Stimulated activated CD8-positive, alpha-beta memory T cell treated with anti-CD3 and anti-CD28 coated beads, Interleukin-12 subunit alpha, Interleukin-12 subunit beta, amount 100 ng/mL, for 24 hours (primary cell): Measurements from ENCODE around the gene CFAP61.
"Not testable (repeated sequence)": the region's sequence is repeated elsewhere in the genome, so short reads cannot be mapped to it uniquely, and the experiment has no call there.

Experiments
- DNase-seq: peaks from one replicate; pipeline ENCODE4 v3.0.0-alpha.2; 2020; ENCODE audit errors: extremely low read depth

CFAP61 gene

DNA sequence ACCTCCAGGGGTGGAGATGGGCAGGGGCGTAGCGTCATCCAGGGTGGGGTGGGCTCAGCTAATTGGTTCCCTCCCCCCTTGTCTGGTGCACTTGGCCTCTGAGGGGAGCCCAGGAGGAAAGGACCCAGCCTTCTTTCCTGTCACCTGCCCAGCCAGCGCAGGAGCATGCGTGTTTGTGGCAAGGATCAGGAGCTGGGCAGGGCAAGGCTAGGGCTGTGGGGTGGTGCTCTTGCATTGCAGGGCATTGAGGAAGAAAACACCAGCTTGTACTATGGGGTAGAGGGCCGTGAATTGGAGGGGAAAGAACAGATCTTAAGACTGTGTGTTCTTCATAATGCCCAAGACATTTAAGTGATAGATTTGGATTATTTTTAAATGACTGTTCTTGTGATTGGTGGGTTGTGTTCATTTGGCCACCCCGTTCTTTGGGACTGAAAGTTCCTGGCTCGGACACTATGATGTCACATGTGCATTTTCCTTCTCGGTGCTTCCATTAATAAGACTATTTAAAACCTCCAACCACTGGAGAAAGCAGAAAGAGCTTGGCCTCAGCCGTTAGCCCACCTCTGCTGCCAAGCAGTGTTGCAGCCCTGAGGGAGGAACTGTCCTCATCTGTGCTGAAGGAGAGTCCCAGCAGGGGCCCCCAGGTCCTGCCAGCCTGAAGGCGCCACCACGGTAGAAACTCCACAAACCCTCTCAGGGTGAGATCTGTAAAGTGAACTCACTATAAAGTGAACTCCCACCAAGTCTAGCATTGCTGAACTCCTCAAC is 179.4 kb downstream of the CFAP61 start:
- no peak for DNase-seq

DNA sequence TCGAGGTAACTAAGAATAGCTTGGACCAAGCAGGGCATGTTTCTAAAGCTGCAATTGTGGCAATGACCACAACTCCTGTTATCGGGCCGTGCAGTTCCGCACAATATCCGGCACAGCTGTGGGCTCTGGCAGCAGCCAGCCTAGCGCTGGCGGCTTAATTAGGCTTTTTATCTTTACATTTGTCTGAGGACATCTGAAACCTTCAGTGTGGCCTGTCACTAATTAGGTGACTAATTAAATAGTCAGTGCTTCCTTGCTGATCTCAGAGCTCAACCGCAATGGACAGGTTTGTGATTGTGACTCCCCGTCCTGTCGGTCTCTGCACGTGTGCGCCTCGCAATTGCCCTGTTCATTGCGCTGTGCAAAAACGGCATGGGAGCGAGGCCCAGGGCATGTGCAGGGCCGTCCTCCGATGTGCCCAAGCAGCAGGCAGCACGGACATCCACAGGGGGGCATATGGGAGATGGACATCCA is 180.7 kb downstream of the CFAP61 start:
- DNase-seq = no peak

DNA sequence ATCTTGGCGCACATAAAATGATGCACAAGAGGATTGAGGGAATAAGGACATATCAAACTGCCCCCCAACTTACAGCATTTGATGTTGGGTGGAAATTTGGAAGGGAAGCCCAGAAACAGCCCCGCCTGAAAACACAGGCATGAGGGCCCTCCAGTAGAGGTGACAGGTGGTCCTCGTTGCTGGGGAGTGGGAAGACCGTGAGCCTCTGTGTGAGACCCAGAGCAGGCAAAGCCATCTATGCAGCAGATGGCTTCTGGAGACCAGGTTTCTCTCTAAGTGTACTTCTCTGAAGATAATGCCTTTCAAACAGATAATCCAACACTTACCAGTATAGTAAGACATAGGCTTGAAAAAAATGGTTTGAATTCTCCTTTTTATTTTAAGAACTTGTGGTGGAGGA is 183.3 kb downstream of the CFAP61 start:
- no peak for DNase-seq

DNA sequence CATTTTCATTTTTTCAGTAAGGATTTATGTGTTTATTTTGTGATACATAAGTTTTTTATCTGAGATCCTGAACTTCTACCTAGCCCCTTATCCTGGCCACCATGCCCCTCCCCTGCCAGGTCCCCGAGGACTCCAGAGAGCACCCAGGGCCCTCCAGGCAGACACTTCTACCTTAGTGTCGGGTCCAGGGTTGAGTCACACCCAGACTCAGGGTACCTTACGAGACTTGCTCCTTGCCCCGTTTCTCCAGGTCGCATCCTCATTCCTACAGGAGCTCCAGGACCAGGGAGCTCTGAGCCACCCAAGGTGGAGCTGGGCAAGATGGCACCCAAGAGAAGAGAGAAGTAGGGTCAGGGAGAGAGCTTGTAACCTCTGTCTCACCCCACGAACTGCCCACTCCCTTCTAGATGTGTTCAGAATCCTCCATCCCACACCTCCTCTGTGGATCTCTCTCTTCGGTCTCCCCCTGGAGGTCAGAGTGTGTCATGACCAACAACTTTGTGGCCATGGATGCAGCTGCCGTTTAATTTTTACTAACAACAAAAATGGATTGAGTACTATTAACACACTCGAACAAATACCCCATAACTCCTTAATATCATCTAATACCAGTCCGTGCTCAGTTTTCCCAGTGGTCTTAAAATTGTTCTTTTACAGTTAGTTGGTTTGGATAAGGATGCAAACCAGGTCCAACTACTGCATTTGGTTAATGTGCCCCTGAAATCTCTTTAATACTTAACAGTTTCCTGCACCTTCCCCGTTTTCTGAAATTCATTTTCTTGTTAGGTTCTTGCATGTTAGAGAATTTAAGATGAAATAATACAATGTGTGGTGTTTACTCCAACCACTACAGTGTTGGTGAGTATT is 185.0 kb downstream of the CFAP61 start:
- no peak for DNase-seq

DNA sequence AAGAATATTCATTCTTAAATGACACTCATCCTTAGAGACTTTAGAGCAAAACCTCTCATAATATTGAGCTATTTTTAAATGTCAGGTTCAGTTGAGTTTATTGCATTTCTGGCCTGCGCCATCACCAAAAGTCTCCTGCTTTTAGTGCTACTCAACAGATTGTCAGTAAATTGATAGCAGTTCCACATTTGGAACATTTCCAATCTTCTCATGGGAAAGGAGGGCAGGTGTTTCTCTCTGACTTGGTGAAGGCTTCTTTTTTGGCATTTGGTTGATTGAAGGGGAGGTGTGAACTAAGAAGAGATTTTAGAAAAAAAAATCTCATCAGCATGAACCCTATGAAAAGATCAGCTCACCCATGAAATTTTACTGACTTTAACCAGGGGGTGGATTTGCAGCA is 189.6 kb downstream of the CFAP61 start:
- DNase-seq = no peak

DNA sequence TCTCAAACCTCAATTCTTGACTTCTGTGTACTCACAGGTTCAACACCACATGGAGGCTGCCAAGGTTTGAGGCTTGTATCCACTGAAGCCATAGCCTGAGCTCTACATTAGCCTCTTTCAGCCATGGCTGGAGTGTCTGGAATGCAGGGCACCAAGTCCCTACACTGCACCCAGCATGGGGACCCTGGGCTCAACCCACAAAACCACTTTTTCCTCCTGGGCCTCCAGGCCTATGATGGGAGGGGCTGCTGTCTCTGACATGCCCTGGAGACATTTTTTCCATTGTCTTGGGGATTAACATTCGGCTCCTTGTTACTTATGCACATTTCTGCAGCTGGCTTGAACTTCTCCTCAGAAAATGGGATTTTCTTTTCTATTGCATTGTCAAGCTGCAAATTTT is 192.1 kb downstream of the CFAP61 start:
- not testable (repeated sequence) for DNase-seq

DNA sequence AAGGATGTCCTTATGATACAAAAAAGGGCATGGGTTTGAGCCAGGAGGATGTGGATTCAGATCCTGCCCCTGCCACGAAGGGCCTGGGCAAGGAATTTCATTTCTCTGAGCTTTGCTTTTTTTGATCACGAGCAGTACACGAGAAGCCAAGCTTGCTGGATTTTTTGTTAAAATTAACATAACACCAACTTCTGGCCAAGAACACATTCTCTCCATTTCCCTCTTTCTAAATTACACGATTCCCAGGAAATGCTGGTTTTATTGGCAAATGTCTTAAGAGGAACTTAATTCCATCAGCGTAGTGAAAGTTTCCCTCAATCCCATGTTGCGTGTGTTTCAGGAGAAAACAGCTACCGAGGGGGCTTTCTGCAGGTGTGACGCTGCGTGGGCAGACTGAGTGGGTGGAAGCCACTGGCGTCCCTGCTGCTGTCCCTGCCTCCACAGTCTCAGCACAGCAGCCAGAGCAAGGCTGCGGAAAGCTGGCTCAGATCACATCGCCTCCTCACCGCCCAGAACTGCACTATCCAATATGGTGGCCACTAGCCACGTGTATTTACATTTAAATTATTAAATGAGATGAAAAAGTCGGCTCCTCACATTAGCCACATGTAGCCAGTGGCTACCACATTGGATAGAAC is 194.8 kb downstream of the CFAP61 start:
- DNase-seq = no peak

DNA sequence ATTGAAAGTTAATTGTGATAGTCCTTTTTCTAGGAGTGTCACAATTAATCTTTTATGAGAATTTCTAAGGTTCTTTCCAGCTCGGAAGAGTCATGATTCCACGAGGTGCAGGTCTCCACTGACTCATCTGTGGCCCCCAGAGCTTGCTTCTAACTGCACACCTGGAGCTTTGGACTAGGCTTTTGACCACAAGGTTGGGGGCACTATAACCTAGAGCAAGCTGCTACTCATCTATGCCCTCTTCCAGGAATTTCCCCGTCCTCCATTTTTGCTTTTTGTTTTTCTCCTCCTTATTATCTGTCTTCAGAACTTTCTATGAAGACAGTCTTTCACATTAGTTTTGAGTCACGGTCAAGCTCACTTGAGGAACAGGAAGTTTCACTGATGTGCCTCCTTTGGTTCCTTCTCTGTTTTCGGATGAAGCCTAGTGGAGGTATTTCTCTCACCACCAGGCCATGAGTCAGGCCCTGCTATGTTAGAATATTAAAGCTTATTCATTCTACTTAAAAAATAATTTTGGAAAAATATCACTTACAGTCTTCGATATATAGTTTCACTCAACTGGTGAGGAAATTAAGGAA is 196.4 kb downstream of the CFAP61 start:
- no peak for DNase-seq

DNA sequence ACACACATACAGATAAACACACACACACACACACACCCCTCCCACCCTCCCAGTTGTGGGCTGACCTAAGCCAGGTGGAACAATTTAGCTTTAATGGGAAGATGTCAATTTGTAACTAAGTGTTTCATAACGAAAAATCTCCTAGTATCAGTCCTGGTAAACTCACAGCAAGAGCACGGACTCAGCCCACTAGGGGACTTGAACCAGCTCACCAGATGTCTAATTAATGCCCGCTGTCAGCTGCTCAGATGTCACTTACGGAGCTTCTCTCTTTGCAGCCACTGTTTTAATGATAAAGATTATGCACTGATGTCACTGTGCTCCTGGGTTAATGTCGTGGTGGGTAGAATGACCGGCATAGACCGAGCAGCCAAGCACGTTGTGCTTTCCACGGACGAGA is 199.0 kb downstream of the CFAP61 start:
- DNase-seq = no peak

DNA sequence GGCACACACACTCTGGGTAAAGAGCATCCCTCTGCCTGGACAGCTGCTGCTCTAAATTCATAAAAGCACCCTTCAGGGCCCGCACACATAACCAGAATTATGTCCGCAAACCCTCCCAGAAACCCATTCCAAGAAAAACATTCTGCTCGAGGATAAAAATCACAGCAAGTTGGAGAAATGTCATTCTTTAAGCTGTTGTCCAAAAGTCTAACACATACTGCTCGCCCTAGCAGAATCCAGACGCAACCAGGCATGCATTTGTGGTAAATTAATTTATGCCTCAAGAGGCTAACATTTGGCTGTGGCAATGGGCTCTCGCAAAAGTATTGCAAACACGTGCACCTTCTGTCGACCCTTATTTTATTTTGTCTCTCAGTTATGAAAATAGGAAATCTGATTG is 199.5 kb downstream of the CFAP61 start:
- DNase-seq = no peak

DNA sequence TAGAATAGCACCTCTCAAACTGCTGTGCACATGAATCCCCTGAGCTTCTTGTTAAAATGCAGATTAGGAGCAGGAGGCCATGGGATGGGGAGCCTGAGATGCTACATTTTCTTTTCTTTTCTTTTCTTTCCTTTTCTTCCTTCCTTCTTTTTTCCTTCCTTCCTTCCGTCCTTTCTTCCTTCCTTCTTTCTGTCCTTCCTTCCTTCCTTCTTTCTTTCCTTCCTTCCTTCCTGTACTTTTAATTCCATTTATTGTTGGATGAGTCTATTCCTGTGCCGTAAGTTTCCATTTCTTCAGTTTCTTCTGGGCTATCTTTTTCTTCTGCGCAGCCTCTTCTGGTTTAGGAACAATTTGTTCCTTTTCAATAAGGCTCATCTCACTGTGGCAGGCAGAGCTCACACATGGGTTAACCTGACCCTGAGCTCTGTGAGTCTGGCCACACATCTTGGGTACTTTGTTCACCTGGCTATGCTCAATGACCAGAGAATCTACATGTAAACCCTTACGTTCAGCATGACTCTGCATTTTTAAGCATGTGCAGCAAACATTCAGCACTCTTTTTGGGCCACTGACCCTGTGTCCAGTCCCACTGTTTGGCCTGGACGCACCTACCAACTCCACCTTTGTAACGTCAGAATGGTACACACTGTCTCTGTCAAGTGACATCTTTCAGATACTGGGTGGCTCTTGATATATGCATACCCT is 200.9 kb downstream of the CFAP61 start:
- no peak for DNase-seq

DNA sequence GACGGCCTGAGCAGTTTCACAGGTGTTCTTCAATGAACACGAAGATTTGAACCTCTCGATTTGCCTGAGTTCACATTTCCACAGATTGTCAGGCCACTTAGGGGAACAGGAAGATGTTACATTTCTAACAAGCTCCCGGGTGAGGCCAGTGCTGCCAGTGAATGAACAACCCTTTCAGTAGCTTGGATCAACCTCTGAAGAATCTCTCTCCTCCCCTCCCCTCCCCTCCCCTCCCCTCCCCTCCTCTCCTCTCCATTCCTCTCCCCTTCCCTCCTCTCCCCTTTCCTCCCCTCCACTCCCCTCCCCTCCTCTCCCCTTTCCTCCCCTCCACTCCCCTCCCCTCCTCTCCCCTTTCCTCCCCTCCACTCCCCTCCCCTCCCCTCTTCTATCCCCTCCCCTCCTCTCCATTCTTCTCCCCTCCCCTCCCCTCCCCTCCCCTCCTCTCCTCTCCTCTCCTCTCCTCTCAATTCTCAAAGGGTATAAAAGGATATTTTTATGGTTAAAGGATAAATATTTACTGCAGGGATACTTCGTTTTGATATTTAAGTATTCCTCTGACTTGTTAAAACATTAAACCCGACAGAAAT is 201.5 kb downstream of the CFAP61 start:
- no peak for DNase-seq

DNA sequence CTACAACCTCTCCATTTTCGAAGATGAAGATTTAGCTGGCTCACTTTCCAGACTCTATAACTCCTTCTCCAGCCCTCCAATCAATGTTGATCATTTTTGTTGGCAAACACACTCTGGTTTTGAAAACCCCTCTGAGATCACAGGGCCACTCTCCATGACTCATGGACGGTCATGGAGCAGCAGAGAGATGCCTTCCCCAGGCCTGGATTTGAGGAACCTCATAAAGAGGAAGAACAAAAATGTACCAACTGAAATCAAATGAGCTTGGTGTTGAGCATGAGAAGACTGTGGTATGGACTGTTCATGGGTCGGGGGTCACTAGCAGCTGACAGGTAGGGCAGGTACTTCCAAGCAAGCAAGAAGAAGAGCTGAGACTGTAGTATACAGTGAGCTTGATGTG is 202.8 kb downstream of the CFAP61 start:
- DNase-seq = no peak

DNA sequence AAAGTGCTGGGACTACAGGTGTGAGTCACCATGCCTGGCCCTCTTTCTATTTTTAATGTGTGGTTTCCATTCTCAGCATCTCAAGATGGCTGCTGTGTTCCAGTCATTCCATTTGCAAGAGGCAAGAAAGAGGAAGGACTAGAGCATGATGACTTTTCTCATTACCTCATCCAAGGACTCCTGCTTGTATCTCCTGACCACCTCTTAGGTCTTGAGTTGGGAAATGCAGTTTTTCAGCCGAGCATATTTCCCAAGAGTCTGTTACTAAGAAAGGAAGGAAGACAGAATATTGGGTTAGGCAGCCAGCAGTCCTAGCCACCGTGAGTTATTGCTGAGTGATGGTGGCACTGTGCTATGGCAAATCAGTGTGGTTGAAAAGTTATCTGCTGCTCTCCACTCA is 207.2 kb downstream of the CFAP61 start:
- no peak for DNase-seq

DNA sequence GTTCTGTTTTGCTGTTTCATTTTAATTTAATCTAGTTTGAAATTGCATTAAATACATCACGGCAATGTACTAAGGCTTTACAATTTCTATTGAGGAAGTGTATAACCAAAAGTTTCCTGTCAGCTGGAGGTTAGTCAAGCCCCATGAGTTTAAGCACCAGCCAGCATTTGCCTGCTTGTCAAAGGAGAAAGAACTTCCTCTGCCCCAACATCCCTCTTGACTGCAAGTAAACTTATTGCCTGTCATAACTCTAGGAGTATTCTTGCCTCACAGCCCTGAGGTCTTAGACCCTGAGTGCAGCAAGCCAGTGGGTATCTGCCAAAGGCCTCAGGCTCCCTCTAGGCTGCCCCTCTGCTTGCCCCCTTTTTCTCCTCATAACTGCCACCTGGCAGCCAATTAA is 208.8 kb downstream of the CFAP61 start:
- DNase-seq = no peak

DNA sequence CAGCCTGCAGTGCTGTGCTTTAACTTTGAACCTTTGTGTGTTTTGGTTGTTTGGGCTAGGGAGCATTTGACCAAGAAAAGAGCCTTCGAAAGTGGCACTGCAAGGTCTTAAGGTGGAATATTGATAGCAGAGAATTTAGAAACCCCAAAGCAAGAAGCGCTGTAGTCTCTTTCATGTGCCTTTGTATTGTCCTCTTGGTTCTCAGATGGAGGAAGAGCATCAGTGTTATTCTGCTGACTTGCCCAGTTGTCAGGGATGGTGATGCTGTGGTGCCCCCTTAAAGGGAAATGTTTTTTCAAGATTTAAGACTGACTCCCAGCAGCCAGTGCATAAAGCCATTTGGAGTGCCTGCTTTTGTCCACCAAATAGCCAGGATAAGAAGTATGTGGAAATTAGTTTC is 212.9 kb downstream of the CFAP61 start:
- DNase-seq = no peak

DNA sequence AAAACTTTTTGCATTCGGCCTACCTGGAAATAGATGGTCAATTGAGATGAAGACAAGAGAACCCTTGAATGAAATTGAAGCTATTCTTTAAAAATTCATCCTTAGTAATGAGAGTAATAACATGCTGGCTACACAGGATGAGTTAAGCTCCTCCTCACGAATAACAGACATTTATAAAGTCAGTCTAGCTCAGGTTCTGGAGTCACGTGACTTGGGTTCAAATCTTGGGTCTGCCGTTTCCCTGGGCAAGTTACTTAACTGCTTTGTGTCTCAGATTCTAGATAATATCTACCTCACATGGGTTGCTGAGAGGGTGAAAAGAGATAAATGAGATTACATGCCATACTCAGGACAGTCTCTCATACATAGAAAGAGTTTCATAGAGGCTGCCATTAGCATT is 214.2 kb downstream of the CFAP61 start:
- no peak for DNase-seq

DNA sequence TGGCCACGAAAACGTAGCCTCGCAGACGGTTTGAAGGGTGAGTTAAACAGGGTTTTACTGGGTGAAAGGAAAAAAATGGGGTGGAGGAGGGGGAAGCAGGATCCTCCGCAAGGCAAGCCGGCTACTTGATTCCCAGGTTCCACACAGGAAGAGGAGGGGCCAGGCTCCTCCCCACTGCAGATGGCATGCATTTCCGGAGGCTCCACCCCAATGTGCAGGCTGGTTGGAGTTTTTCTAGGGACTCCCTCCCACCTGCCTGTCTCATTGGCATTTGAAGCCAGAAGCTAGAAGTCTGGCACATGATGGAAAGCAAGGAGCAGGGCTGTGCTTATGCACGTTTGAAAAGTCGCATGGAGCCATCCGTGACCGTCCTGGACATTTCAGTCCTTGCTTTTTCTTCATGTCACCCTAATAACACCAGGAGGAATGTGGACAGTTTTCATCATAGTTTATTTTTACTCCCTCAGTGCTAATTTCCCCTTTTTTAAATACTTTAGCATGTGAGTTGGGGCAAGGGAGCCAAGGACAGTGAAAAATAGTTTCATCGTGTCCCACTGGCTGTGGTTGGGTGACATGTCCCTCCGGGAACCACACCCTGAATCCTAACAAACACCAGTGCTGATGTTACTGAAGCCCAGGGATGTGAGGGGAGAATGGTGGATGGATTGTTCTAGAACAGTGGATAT is 215.5 kb downstream of the CFAP61 start:
- DNase-seq = no peak

DNA sequence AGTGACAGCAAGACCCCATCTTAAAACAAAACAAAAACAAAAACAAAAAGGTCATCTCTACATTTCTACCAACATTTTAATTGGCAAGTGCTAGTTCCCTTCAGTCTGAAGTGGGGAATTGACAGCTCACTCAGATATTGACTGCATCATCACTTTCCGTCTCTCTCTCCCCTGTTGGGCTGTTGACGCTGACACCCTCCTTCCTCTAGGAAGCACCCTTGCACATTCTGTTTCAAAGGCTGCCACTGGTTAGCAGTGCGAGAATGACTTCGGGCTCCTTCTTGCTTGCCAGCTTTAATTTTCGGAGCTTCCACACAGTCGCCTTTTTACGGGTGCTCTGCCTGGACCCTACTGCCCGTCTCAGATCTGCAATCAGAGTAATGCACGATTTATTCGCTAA is 218.9 kb downstream of the CFAP61 start:
- DNase-seq = no peak

DNA sequence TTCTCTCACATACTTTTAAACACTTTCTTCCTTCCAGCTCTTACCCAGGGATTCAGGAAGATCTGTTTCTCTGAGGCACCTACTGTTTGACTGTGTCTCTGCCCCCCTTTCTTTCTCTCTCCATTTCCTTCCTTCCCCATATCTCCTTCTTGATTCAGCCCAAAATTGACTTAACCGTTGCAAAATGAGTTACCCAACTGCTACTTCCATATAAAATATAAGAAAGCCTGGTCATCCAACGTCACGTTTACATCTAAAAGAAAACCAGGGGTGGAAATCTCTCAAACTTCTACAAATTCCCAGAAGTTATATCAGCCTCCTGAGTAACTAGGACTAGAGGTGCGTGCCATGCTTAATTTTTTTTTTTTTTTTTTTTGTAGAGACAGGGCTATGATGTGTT is 220.4 kb downstream of the CFAP61 start:
- no peak for DNase-seq

DNA sequence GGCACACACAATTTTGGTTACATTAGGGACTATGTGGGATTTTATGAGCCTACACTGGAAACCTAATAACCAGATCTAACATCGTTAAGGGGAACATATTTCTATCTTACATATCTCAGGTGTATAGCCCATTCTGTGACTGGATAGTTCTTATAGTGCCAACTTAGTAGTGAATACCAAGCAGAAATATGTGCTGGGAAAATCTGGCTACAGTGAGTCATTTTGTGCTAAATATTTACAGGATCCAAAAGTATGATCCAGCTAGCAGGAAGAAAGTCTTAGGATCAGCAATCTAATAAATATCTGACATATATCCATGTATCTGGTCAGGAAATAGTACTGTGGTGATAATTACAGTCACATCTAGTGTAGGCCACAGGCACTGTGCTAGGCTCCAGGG is 221.0 kb downstream of the CFAP61 start:
- no peak for DNase-seq
